Esophagus squamous epithelium (tissue), 4 donors: Measurements from ENCODE around the gene SHTN1.

Source experiments
- CTCF ChIP-seq, 6 experiments: fragments of 450-650 bp in 4 of 6; fragments of 200-600 bp in 2 of 6; sonication (generic) in 2 of 6; IDR thresholded peaks; one replicate each; pipeline ENCODE4 v1.5.1; 2016 to 2019; ENCODE audit warnings: antibody characterized with exemption in 6 of 6, mild to moderate bottlenecking in 4 of 6, moderate library complexity in 4 of 6
- POLR2A ChIP-seq, 4 donors: fragments of 450-650 bp; IDR thresholded peaks; one replicate each; pipeline ENCODE4 v1.6.1; 2017; ENCODE audit warnings: antibody characterized with exemption in 4 of 4, mild to moderate bottlenecking in 4 of 4, moderate library complexity in 3 of 4

GRCh38 chr10:116893686-116894037 lies 111.3 kb downstream of the SHTN1 start:
- TF ChIP-seq CTCF (IDR thresholded peaks at IDR 0.05) = no peak
- no peak for TF ChIP-seq POLR2A (IDR thresholded peaks at IDR 0.05)
